Ishikawa (cell line): Measurements from ENCODE around the gene ZNF583.

Experiments used
- CEBPB ChIP-seq: IDR thresholded peaks from 2 replicates; pipeline ENCODE4 v1.6.1; 2012
- CREB1 ChIP-seq: IDR thresholded peaks from 2 replicates; pipeline ENCODE4 v1.6.1; 2012; ENCODE audit warnings: low read depth
- EGR1 ChIP-seq: IDR thresholded peaks from 2 replicates; pipeline ENCODE4 v1.6.1; 2012
- EP300 ChIP-seq: IDR thresholded peaks from 2 replicates; pipeline ENCODE4 v1.6.1; 2012; ENCODE audit warnings: borderline replicate concordance
- FOXM1 ChIP-seq: IDR thresholded peaks from 2 replicates; pipeline ENCODE4 v1.6.1; 2012; ENCODE audit warnings: low read depth, borderline replicate concordance
- MAX ChIP-seq: IDR thresholded peaks from 2 replicates; pipeline ENCODE4 v1.6.1; 2012
- NFIC ChIP-seq: IDR thresholded peaks from 2 replicates; pipeline ENCODE4 v1.6.1; 2012
- RAD21 ChIP-seq: IDR thresholded peaks from 2 replicates; pipeline ENCODE4 v1.6.1; 2012; ENCODE audit warnings: low read depth
- REST ChIP-seq: IDR thresholded peaks from 2 replicates; pipeline ENCODE4 v1.6.1; 2012; ENCODE audit warnings: low read depth, mild to moderate bottlenecking
- TAF1 ChIP-seq: IDR thresholded peaks from 2 replicates; pipeline ENCODE4 v1.6.1; 2012; ENCODE audit warnings: low read depth, mild to moderate bottlenecking
- TCF12 ChIP-seq: IDR thresholded peaks from 2 replicates; pipeline ENCODE4 v1.6.1; 2012; ENCODE audit warnings: low read depth
- TEAD4 ChIP-seq: IDR thresholded peaks from 2 replicates; pipeline ENCODE4 v1.6.1; 2012
- USF1 ChIP-seq: IDR thresholded peaks from 2 replicates; pipeline ENCODE4 v1.6.1; 2012
- YY1 ChIP-seq: IDR thresholded peaks from 2 replicates; pipeline ENCODE4 v1.6.1; 2012; ENCODE audit warnings: low read depth
- ZBTB7A ChIP-seq: IDR thresholded peaks from 2 replicates; pipeline ENCODE4 v1.6.1; 2012; ENCODE audit warnings: low read depth

The ZNF583 gene

GRCh38 chr19:56405062-56405461, 930 bp downstream of the ZNF583 start:
- TF ChIP-seq FOXM1: no peak
- no peak for TF ChIP-seq CREB1

- no peak for TF ChIP-seq EP300
- no peak for TF ChIP-seq USF1
- TF ChIP-seq RAD21: no peak
- TF ChIP-seq REST: no peak
- no peak for TF ChIP-seq CREB1
- TF ChIP-seq CEBPB: no peak
- TF ChIP-seq ZBTB7A: no peak
- no peak for TF ChIP-seq YY1
- TF ChIP-seq FOXM1: no peak
- no peak for TF ChIP-seq MAX
- no peak for TF ChIP-seq EGR1
- TF ChIP-seq TEAD4: no peak
- TF ChIP-seq TAF1: no peak
- TF ChIP-seq TCF12: no peak
- TF ChIP-seq NFIC: no peak
Observed at GRCh38 chr19:56423276-56423984, 19.3 kb downstream of the ZNF583 start.

GRCh38 chr19:56423985-56424353, 19.8 kb downstream of the ZNF583 start:
- TF ChIP-seq CEBPB (no peak), REST (no peak), USF1 (no peak), TAF1 (no peak), TEAD4 (no peak), ZBTB7A (no peak), MAX (no peak), EP300 (no peak), YY1 (no peak), CREB1 (no peak), NFIC (no peak), EGR1 (no peak), FOXM1 (no peak), RAD21 (no peak), TCF12 (no peak)

- TF ChIP-seq RAD21: no peak
- TF ChIP-seq NFIC: no peak
- no peak for TF ChIP-seq USF1
- TF ChIP-seq TEAD4: no peak
- no peak for TF ChIP-seq EP300
- TF ChIP-seq ZBTB7A: no peak
Observed at GRCh38 chr19:56441206-56441792, 37.2 kb downstream of the ZNF583 start.

GRCh38 chr19:56474308-56474707, 70.2 kb downstream of the ZNF583 start:
- TF ChIP-seq YY1 (no peak), ZBTB7A (no peak), FOXM1 (no peak), RAD21 (no peak), TEAD4 (no peak), TAF1 (no peak), TCF12 (no peak), EGR1 (no peak), REST (no peak), MAX (no peak), CREB1 (no peak), EP300 (no peak), NFIC (no peak), CEBPB (no peak)
